Sigmoid colon (tissue), 4 donors: Measurements from ENCODE around the gene RAB3IL1.

Experiments used
- CTCF ChIP-seq, 4 experiments: fragments of 450-650 bp in 3 of 4; fragments of 200-600 bp in 1 of 4; IDR thresholded peaks; one replicate each; pipeline ENCODE4 v1.5.1; 2016 to 2019; ENCODE audit warnings: antibody characterized with exemption in 4 of 4, mild to moderate bottlenecking in 3 of 4, moderate library complexity in 2 of 4
- POLR2AphosphoS5 ChIP-seq, 4 donors: sonication (generic); formaldehyde crosslinking; IDR thresholded peaks; one replicate each; pipeline ENCODE4 v1.6.1; 2017; ENCODE audit warnings: antibody characterized with exemption in 4 of 4

- TF ChIP-seq CTCF (IDR thresholded peaks at IDR 0.05) (no peak), POLR2AphosphoS5 (IDR thresholded peaks at IDR 0.05) (no peak)
These were observed 66.7 kb downstream of the RAB3IL1 start for GRCh38 chr11:61850687-61851086.
